Measurements from ENCODE around the gene SLC17A8. TPM values are rescaled to one million over a fixed set of nuclear protein-coding genes. Genes with fewer than 3 reads are reported as not detected.
"Not testable (repeated sequence)": the region's sequence is repeated elsewhere in the genome, so short reads cannot be mapped to it uniquely, and the experiment has no call there.

SLC17A8 gene
- total RNA-seq, 1 donor from 2014 or later, result not detected

GRCh38 chr12:100329800-100330199 lies 27.1 kb upstream of the SLC17A8 start:
- no peak for TF ChIP-seq CTCF (IDR thresholded peaks at IDR 0.05; ENCODE audit: borderline replicate concordance)
- intact Hi-C loops (cut with micrococcal nuclease), result no loop called here
- H3K4me3 ChIP-seq, result no peak overlapping the region
- peaks cover 82% of the 10 kb centered on the region for H3K36me3 ChIP-seq
- no peak for DNase-seq
- no peaks in the 10 kb centered on the region for H3K4me1 ChIP-seq
- no peaks in the 10 kb centered on the region for H3K27me3 ChIP-seq (ENCODE audit: low read depth)
- H3K9me3 ChIP-seq (replicated peaks), result no peaks in the 10 kb centered on the region
- no peak overlapping the region for H3K27ac ChIP-seq (replicated peaks)

GRCh38 chr12:100331871-100332270 lies 25.0 kb upstream of the SLC17A8 start:
- Histone ChIP-seq H3K36me3 (peaks cover 90% of the 10 kb centered on the region), H3K4me3 (no peak overlapping the region)
- intact Hi-C loops (cut with micrococcal nuclease), result no loop called here

GRCh38 chr12:100332852-100333251 lies 24.0 kb upstream of the SLC17A8 start:
- Histone ChIP-seq H3K36me3 (peaks cover 90% of the 10 kb centered on the region), H3K4me3 (no peak overlapping the region), H3K27ac (replicated peaks) (no peak overlapping the region), H3K9me3 (replicated peaks) (no peaks in the 10 kb centered on the region), H3K4me1 (no peaks in the 10 kb centered on the region), H3K27me3 (ENCODE audit: low read depth) (no peaks in the 10 kb centered on the region)
- no peak for DNase-seq
- TF ChIP-seq CTCF (IDR thresholded peaks at IDR 0.05; ENCODE audit: borderline replicate concordance), result no peak
- intact Hi-C loops (cut with micrococcal nuclease), result no loop called here

More at GRCh38 chr12:100331871-100332270, 25.0 kb upstream of the SLC17A8 start:
- H3K9me3 ChIP-seq (replicated peaks), result no peaks in the 10 kb centered on the region
- no peak overlapping the region for H3K27ac ChIP-seq (replicated peaks)
- H3K27me3 ChIP-seq (ENCODE audit: low read depth), result no peaks in the 10 kb centered on the region
- TF ChIP-seq CTCF (IDR thresholded peaks at IDR 0.05; ENCODE audit: borderline replicate concordance), result no peak
- no peak for DNase-seq
- H3K4me1 ChIP-seq, result no peaks in the 10 kb centered on the region

GRCh38 chr12:100337299-100337698 lies 19.6 kb upstream of the SLC17A8 start:
- no peak for DNase-seq
- peaks cover 71% of the 10 kb centered on the region for H3K36me3 ChIP-seq

GRCh38 chr12:100337727-100338126 lies 19.1 kb upstream of the SLC17A8 start:
- Histone ChIP-seq H3K4me1 (no peaks in the 10 kb centered on the region), H3K27ac (replicated peaks) (no peak overlapping the region), H3K27me3 (ENCODE audit: low read depth) (no peaks in the 10 kb centered on the region), H3K4me3 (no peak overlapping the region), H3K9me3 (replicated peaks) (no peaks in the 10 kb centered on the region), H3K36me3 (peaks cover 66% of the 10 kb centered on the region)
- no peak for DNase-seq
- TF ChIP-seq CTCF (IDR thresholded peaks at IDR 0.05; ENCODE audit: borderline replicate concordance), result no peak
- intact Hi-C loops (cut with micrococcal nuclease), result no loop called here

More at GRCh38 chr12:100337299-100337698, 19.6 kb upstream of the SLC17A8 start:
- Histone ChIP-seq H3K4me1 (no peaks in the 10 kb centered on the region), H3K4me3 (no peak overlapping the region), H3K27me3 (ENCODE audit: low read depth) (no peaks in the 10 kb centered on the region), H3K27ac (replicated peaks) (no peak overlapping the region), H3K9me3 (replicated peaks) (no peaks in the 10 kb centered on the region)
- no peak for TF ChIP-seq CTCF (IDR thresholded peaks at IDR 0.05; ENCODE audit: borderline replicate concordance)
- intact Hi-C loops (cut with micrococcal nuclease), result no loop called here

GRCh38 chr12:100339071-100339470 lies 17.8 kb upstream of the SLC17A8 start:
- peaks cover 57% of the 10 kb centered on the region for H3K36me3 ChIP-seq
- no peak for TF ChIP-seq CTCF (IDR thresholded peaks at IDR 0.05; ENCODE audit: borderline replicate concordance)

GRCh38 chr12:100342897-100343296 lies 14.0 kb upstream of the SLC17A8 start:
- H3K4me3 ChIP-seq; H3K27me3 ChIP-seq (ENCODE audit: low read depth); intact Hi-C loops (cut with micrococcal nuclease): not testable (repeated sequence)

More at GRCh38 chr12:100339071-100339470, 17.8 kb upstream of the SLC17A8 start:
- H3K4me1 ChIP-seq, result no peaks in the 10 kb centered on the region
- H3K4me3 ChIP-seq, result no peak overlapping the region
- intact Hi-C loops (cut with micrococcal nuclease), result no loop called here
- no peak for DNase-seq
- H3K27me3 ChIP-seq (ENCODE audit: low read depth), result no peaks in the 10 kb centered on the region
- no peak overlapping the region for H3K27ac ChIP-seq (replicated peaks)
- H3K9me3 ChIP-seq (replicated peaks), result no peaks in the 10 kb centered on the region

GRCh38 chr12:100344351-100344750 lies 12.5 kb upstream of the SLC17A8 start:
- H3K4me1 ChIP-seq; H3K27me3 ChIP-seq (ENCODE audit: low read depth); H3K27ac ChIP-seq (replicated peaks); H3K9me3 ChIP-seq (replicated peaks); H3K36me3 ChIP-seq; intact Hi-C loops (cut with micrococcal nuclease); H3K4me3 ChIP-seq; DNase-seq: not testable (repeated sequence)

More at GRCh38 chr12:100342897-100343296, 14.0 kb upstream of the SLC17A8 start:
- DNase-seq; H3K27ac ChIP-seq (replicated peaks); H3K4me1 ChIP-seq; H3K9me3 ChIP-seq (replicated peaks): not testable (repeated sequence)
- H3K36me3 ChIP-seq, result peaks cover 19% of the 10 kb centered on the region

Measured in left ventricle myocardium inferior (tissue), 1 donor.